Umbilical cord (tissue), 2 donors: ENCODE data around the gene ORM1. TPM values are rescaled to one million over a fixed set of nuclear protein-coding genes. Genes with fewer than 3 reads are reported as not detected.
"Not testable (repeated sequence)": the region's sequence is repeated elsewhere in the genome, so short reads cannot be mapped to it uniquely, and the experiment has no call there.

Experiments used
- DNase-seq: peaks from one replicate; pipeline ENCODE4 v3.0.0-alpha.2; 2015; ENCODE audit warnings: low spot score
- total RNA-seq: library from RNA; depleted of rRNA; stranded (reverse); fragments of >200 nt; gene quantifications from one replicate; pipeline ENCODE4 v1.2.3, GENCODE V29; 2014; ENCODE audit warnings: low replicate concordance; ENCODE audit not compliant: insufficient read depth

The ORM1 gene
- total RNA-seq, 1 donor from 2014 or later = not detected

DNA sequence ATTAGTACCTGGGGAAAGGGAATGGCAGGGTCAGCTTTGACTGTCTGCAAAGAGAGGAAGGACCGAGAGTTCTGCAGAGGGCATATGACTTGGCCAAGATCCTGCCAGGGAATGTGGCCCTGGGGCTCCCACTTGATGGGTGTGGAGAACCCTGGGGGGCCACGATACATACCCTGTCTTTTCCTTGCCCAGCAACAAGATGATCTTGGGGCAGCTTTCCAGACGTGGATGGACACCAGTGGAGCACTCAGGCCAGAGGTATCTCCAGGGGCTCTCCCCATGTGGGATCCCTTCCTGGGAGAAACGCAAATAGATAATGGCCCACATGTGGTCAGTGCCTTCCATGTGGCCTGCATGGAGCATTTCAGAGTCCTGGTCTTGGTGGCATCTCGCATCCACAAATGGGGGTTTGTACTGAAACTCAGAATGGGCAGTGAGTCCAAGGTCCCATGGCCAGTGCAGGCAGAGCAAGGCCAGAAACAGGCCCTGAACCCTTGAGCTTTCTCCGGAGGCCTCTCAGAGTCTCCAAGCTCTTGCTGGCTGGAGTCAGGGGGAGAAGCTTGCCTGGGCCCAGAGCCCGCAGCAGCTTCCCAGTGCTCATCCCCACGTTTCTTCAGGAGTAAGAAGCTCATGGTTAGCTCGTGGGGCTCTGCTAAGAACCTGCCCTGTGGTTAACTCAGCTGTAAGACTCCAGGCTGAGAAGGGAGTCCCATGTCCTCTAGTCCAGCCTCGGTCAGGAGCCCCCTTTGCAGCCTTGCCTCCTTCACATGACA lies 18.3 kb upstream of the ORM1 start:
- no peak for DNase-seq

DNA sequence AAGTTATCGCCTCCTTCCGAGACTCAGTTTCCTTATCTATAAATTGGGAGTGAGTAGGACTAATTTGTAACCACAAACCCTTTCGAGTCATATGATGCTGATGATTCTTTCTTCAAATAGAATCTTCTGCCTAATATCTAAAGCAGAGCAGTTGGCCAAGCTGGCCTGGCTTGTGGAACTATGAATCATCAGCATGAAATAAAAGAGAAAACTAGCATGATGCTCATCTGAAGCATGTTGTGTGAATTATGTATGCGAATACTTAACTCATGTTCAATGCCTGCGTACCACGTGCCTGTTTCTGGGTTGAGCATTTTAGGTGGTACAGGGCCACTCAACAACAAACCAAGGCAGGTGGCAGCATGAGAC lies 15.0 kb upstream of the ORM1 start:
- no peak for DNase-seq

DNA sequence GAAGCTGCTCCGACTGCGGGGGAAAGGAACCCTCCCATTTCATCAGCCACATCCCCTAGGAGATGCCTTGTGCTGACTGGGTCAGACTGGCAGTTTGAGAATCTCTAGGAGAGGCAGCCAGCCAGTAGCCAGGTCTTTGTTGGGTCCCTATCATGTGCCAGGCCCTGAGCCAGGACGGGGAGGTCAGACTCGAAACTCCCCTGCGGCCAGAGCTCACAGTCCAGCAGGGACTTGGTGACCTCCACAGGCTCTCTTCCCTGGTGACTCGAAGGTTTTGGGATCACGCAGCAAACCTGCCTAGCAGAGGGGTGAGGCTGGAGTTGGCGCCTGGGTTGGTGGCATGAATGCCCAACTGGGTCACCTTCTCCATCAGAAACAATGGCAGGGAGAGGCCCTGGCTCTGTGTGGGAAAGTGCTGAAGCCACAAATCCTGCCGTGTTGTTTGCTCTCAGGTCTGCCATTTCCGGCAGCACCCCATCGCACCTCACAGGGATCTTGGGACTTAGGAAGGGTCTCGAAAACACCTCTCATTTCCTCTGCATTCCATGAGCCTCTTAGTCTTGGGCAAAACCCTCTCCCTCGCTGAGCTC lies 14.4 kb upstream of the ORM1 start:
- DNase-seq = no peak

DNA sequence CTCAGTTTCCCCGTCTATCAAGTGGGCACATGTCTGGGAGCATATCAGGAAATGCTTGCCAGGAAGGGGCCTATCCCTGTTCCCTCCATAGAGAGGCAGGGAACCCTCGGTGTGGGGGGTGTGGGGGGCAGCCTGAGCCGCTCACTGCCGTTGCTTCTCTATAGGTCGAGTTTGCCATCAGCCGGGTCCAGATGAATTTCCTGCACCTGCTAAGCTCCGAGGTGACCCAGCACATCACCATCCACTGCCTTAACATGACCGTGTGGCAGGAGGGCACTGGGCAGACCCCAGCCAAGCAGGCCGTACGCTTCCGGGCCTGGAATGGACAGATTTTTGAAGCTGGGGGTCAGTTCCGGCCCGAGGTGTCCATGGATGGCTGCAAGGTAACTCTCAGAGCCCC lies 13.8 kb upstream of the ORM1 start:
- DNase-seq = no peak

DNA sequence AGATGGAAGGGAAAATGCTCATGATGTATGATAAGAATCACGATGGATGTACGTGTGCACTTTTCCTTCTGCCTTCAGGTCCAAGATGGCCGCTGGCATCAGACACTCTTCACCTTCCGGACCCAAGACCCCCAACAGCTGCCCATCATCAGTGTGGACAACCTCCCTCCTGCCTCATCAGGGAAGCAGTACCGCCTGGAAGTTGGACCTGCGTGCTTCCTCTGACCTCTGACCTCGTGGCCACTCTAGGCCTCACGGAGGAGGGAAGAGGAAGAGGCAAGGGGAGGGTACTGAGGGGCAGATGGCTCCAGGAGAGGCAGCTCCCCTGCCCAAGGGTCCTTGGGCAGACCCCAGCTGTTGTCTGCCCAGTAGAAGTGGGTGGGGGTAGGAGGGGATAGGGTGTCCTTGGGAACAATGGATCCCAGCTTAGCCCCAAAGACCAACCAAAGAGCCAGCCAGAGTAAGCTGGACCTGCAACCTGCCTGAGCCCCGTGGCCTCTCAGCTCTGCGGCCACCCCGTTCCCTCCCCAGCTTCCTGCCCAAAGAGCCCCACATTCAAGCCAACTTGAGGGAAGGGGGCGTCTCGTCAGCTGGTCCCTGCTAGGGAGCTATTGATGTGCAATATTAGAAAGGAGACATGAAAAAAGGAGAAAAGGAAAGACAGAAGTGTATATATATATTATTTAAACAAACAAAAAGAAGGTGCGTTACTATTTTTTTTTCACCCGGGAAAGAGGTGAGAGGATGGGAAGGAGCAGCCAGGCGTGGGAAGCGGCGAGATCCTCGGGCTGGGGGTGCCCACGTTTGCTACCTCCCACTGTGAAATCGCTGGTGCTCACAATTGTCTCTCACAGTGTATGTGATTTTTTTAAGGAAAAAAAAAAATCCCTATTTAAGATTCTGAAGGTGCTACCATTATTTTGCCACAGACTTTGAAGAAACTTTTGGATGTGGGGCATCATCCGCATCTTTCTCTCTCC lies 12.1 kb upstream of the ORM1 start:
- no peak for DNase-seq

DNA sequence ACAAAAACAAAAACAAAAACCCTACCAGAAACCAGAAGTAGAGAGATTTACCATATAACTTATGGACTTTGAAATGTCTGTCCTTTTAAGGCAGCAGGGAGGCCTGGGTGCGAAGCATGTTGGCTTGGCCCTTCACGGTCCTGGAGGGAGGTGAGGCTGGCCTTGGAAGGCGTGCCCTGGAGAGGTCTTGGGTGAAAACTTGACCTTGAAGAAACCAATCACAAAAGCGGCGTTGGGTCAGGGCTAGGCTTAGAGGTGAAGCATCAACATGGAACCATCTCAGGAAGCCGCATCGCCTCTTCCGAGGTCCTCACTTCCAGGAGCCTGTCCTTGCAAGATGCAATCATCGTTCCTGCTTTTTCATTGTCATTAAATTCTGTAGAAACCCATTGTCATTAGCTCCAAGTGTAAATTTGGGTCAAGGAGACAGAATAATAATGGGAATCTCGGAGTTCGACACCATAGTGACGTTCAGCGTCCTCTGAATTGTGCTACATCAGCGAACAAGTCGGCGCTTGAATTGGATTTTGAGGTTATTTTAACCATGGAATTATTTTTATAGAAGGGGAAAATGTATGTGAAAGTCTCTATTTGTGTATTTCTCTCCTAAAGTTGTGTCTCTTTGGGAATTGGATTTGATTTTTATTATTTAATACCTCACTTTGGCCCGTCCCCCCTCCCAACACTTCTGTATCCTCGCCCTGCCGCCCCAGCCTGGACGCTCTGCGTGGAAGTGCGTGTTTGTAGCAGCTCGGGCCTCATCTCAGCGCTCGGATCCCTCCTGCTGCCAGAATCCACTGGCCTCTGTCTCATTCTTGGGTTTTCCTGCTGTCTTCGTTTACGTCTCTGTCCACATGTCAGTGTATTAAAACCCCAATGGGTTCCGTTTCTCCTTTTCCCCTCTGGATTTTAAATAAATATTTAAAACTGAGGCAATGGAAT lies 11.1 kb upstream of the ORM1 start:
- no peak for DNase-seq

DNA sequence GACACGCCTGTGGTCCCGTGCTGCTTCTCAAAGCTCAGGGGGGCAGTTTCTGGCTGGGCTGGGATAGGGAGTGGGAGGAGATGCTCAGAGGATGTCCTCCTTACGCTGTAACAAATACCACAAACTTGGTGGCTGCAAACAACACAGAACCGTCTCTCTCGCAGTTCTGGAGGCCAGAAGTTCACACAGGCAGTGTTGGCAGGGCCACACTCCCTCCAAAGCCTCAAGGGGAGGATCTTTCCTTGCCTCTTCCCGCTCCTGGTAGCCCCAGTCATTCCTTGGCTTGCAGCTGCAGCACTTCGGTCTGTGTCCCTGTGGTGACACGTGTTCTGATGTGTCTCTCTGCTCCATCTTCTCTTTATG lies 10.4 kb upstream of the ORM1 start:
- DNase-seq = no peak

DNA sequence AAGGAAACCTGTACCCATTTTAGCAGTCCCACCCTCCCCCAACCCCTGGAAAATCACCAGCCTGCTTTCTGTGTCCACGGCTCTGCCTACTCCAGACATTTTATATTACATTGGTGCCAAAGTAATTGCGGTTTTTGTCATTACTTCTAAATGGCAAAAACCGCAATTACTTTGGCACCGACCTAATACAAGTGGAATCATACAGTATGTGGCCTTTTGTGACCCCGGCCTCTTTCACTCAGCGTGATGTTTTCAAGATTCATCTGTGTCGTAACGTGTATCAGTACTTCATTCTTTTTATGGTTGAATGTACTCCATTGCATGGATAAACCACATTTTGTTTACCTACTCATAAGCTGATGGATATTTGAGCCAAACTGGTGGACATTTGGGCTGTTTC lies 9.7 kb upstream of the ORM1 start:
- DNase-seq = no peak

DNA sequence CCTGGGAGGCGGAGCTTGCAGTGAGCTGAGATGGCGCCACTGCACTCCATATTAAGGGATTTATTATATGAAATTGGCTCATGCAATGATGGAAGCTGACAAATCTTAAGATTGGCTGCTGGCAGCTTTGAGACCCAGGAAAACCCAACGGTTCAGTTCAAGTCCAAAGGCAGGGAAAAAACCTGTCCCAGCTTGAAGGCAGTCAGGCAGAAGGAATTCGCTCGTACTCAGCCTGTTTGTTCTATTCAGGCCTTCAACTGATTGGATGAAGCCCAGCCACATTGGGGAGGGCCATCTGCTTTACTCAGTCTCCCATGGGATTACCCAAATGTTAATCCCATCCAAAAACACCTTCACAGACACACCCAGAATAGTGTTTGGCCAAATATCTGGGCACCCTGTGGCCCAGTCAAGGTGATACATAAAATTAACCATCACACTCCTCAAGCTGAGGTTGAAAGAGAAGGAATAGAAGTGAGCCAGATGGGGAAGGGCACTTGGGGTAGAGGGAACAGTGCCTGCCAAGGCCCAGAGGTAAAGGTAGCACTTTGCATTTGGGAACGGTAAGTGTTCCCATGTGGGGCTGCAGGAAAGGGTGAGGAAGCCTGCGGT lies 8.5 kb upstream of the ORM1 start:
- DNase-seq = no peak

DNA sequence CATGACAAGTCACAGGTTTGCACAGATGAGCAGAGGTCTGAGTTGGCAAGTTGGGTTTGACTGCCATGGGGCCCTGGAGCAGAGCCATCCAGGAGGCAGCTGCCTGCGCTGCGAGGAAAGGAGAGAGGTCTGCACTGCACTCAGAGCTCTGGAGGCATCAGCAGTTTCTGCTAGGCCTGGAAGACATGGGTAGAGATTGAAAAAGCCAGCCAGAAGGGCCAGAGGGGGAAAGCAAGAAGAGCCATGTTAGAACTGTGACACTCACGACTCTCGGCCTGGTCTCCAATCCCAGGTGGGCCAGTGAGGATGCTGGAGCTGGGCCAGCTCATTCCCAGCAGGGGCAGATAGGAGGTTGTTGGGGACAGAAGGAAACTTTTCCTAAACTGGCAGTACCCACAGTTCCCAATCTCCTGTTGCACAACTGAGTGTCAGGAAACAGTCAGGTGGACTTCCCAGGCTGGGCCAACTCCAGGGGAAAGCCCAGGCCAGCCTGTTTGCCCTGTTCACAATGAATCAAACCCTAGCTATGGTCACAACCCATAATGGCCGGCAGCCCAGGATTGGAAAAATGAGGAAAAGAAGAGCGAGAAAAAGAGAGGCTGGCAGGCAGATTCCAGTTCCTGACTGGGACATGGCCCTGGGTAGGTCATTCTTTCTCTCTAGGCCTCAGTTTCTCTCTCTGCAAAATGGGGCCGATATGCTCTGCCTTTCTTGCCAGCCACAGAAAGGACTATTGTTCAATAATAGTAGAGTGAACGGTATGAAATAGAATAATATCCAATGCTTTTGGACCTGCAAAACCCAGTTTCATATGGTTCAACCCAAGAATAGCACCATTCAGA lies 7.8 kb upstream of the ORM1 start:
- no peak for DNase-seq

DNA sequence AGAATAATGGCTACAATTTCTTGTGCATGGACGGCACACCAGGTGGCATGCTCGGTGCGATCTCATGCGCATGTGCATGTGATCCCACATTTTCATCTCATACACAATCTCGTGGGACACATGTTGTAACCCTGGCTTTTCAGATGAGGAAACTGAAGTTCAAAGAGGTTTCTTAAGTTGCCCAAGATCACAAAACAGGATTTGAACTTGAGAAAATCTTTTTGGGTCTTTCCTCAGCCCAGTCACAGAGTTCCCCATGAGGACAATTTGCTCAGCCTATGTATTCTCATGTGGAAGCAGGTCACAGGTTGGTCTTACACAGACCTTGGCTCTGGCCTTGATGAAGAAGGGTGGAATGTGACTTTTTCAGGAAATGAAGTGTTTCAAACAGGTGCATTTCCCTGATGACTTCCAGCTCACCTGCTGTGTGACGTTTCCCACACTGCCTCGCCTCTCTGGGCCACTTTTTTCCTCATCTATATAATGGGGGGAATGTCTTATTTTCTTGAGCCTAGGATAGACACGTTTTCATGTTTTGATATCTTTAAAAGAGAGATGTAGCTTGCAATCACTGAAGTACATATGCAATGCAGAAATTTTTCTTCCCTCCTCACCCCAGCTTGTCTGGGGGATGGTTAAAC lies 7.1 kb upstream of the ORM1 start:
- no peak for DNase-seq

DNA sequence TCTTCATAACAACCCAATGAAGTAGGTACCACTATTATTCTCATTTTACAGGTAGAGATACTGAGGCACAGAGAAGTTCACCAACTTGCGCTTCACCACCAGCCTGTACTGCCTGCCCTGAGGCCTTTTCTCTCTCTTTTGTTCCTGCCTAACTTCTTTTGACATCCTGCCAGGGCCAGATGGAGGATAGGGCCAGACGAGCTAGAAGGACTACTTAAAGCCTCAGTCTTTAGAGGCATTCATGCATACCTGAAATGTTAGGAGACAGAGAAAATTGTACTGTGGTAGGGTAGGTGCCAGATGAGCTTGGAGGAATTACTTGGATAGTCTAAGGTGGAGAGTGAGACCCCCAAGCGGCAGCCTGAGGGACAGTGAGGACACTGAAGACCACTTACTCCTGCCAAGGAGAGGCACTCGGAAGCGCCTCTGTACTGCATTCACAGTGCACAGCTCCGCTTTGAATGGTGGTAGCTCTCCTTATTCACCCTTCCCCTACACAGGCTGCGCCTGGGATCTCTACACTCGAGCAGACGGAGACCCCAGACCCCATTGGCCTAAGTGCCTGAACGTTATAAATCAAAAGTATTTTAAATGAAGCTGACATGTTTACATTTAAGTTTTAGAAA lies 6.2 kb upstream of the ORM1 start:
- DNase-seq = no peak

DNA sequence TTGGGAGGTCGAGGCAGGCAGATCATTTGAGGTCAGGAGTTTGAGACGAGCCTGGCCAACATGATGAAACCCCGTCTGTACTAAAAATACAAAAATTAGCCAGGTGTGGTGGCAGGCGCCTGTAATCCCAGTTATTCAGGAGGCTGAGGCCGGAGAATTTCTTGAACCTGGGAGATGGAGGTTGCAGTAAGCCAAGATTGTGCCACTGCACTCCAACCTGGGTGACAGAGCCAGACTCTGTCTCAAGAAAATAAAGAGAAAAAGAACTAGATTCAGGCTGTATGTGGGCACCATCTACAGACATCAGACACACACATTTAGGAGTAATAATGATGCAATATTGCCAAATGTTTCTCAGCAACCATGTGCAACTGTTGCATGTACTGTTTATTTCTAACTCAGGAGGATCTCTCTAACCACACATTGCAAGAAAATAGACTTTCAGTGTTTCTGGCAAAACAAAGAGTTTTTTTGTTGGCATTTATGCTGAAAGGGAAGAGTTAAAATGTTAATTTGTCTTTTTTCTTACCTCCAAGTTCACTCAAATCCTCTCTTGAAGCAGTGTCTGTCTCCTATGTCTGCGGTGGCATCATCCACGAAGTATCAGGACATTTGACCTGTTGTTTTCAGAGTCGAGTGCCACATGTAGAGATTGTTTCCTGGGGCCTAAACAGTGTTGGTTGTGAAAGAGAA lies 5.1 kb upstream of the ORM1 start:
- DNase-seq = peak; percentile 23

DNA sequence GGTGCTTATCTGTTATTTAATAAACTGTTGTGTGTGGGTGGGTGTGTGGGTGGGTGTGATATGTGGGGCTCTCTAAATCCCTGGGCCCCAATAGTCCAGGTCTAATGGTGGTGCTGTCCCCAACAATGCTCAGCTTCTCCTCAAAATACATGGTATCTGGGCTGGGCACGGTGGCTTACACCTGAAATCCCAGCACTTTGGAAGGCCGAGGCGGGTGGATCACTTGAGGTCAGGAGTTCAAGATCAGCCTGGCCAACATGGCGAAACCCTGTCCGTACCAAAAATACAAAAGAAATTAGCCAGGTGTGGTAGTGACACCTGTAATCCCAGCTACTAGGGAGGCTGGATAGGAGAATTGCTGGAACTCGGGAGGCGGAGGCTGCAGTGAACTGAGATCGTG lies 4.5 kb upstream of the ORM1 start:
- no peak for DNase-seq

DNA sequence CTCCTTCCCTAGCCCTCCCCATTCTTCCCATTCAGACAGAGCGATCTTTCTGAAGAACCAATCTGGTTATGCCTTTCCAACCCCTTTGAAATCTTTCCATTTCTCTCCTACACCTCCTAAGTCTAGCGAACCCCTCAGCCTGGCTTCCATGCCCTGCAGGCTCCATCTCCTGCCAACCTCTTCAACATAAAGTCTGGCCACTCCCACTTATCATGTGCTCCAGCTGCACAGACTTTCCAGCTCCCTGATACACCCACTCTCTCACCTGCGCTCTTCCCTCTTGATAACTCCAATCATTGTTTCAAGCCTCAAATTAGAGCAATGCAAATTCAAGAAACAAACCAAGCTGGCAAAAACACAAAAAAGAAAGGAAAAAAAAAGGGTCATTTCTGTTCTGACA lies 3.8 kb upstream of the ORM1 start:
- DNase-seq = no peak

DNA sequence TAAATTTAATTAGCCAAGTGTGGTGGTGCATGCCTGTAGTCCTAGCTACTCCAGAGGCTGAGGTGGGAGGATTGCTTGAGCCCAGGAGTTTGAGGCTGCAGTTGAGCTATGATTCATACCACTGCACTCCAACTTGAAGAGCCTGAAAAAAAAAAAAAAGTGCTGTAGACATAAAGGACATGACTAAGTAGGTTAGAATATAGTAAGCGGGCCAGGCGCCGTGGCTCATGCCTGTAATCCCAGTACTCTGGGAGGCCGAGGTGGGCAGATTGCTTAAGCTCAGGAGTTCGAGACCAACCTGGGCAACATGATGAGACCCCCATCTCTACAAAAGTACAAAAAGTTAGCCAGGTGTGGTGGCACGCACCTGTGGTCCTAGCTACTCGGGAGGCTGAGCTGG lies 2.2 kb upstream of the ORM1 start:
- DNase-seq = not testable (repeated sequence)

DNA sequence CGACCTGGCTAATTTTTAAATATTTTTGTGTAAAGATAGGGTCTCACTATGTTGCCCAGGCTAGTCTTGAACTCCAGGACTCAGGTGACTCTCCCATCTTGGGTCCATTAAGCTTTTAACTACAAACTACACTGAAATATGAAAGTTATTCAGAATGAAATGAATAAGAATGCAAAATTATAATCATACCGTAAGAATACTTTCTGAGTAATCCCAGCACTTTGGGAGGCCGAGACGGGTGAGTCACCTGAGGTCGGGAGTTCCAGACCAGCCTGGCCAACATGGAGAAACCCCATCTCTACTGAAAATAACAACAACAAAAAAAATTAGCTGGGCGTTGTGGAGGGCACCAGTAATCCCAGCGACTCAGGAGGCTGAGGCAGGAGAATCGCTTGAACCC lies 1.1 kb upstream of the ORM1 start:
- no peak for DNase-seq

DNA sequence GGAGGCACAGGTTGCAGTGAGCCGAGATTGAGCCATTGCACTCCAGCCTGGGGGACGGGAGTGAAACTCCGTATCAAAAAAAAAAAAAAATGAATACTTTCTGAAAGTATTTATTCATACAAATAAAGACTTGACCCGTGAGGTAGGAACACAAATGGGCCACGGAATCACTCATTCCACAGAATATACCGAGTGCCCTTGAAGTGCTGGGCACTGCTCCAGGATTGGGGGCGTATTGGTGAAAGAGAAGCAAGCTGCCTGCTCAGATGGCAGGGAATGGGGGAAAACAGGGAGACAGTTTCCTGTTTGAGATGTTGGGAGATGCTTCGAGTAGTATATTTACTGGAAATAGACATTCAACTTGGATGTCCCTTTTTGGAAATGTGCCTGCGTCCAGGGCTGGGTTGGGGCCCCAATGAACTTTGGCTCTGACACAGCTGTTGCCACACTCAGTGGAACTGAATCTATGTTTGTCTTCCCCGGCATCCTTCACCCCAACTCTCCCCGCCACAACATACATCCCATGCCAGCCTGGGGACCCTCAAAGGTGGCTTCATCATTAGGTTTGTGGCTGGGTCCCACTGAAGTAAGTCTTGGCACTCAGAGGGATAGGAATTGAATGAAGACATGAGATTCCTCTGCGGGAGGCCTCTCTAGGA lies 609 bp upstream of the ORM1 start:
- DNase-seq = not testable (repeated sequence)
